Trophoblast cell (in vitro differentiated cells and primary cell): ENCODE results near the gene YIF1B.

Experiments used
- DNase-seq, 2 donors: peaks; one replicate each; pipeline ENCODE4 v3.0.0-alpha.2; 2016
- H2AFZ ChIP-seq: 2 replicates; pipeline ENCODE4 v1.6.1; 2013; ENCODE audit warnings: low read length, moderate library complexity, mild to moderate bottlenecking; ENCODE audit not compliant: insufficient read depth, poor library complexity
- H2AK5ac ChIP-seq: 2 replicates; pipeline ENCODE4 v1.6.1; 2013; ENCODE audit warnings: mild to moderate bottlenecking, low read length
- H2BK120ac ChIP-seq: 2 replicates; pipeline ENCODE4 v1.6.1; 2013; ENCODE audit warnings: low read length, mild to moderate bottlenecking, moderate library complexity; ENCODE audit not compliant: insufficient read depth, poor library complexity
- H2BK12ac ChIP-seq: 2 replicates; pipeline ENCODE4 v1.6.1; 2013; ENCODE audit warnings: mild to moderate bottlenecking, low read length, moderate library complexity
- H2BK5ac ChIP-seq: 2 replicates; pipeline ENCODE4 v1.6.1; 2013; ENCODE audit warnings: low read length, low read depth, moderate library complexity, mild to moderate bottlenecking; ENCODE audit not compliant: poor library complexity
- H3K14ac ChIP-seq: 2 replicates; pipeline ENCODE4 v1.6.1; 2013; ENCODE audit warnings: mild to moderate bottlenecking, low read length
- H3K18ac ChIP-seq: 2 replicates; pipeline ENCODE4 v1.6.1; 2013; ENCODE audit warnings: mild to moderate bottlenecking, low read length
- H3K23ac ChIP-seq: 2 replicates; pipeline ENCODE4 v1.6.1; 2013; ENCODE audit warnings: low read length
- H3K27ac ChIP-seq: 2 replicates; pipeline ENCODE4 v1.5.1; 2013; ENCODE audit warnings: low read depth, mild to moderate bottlenecking, inconsistent platforms, low read length, moderate library complexity
- H3K27me3 ChIP-seq: 2 replicates; pipeline ENCODE4 v1.6.1; 2013; ENCODE audit warnings: inconsistent platforms, mild to moderate bottlenecking, low read length, moderate library complexity; ENCODE audit not compliant: insufficient read depth
- H3K36me3 ChIP-seq, 2 experiments: 1 replicate in 1 of 2; 2 replicates in 1 of 2; pipeline ENCODE4 v1.6.1; 2013; ENCODE audit warnings: low read length in 2 of 2, mild to moderate bottlenecking in 2 of 2, moderate library complexity in 1 of 2; ENCODE audit not compliant: insufficient read depth in 2 of 2, control insufficient read depth in 1 of 2
- H3K4ac ChIP-seq: 2 replicates; pipeline ENCODE4 v1.6.1; 2013; ENCODE audit warnings: low read depth, mild to moderate bottlenecking, low read length, moderate library complexity
- H3K4me1 ChIP-seq, 2 experiments: 1 replicate in 1 of 2; 2 replicates in 1 of 2; pipeline ENCODE4 v1.6.1; 2013; ENCODE audit warnings: low read length in 2 of 2, mild to moderate bottlenecking in 2 of 2, moderate library complexity in 1 of 2; ENCODE audit not compliant: insufficient read depth in 2 of 2, control insufficient read depth in 1 of 2
- H3K4me2 ChIP-seq: 2 replicates; pipeline ENCODE4 v1.6.1; 2013; ENCODE audit warnings: inconsistent platforms, mild to moderate bottlenecking, low read length, moderate library complexity
- H3K4me3 ChIP-seq: 2 replicates; pipeline ENCODE4 v1.5.1; 2013; ENCODE audit warnings: mild to moderate bottlenecking, low read depth, low read length, inconsistent platforms
- H3K79me1 ChIP-seq: one replicate; pipeline ENCODE4 v1.6.1; 2013; ENCODE audit warnings: low read length
- H3K79me2 ChIP-seq: 2 replicates; pipeline ENCODE4 v1.6.1; 2013; ENCODE audit warnings: low read length, mild to moderate bottlenecking; ENCODE audit not compliant: control insufficient read depth, insufficient read depth, poor library complexity
- H3K9ac ChIP-seq: 2 replicates; pipeline ENCODE4 v1.6.1; 2013; ENCODE audit warnings: mild to moderate bottlenecking, low read length
- H3K9me3 ChIP-seq: 2 replicates; pipeline ENCODE4 v1.6.1; 2013; ENCODE audit warnings: low read depth, mild to moderate bottlenecking, control low read depth, inconsistent platforms, low read length; ENCODE audit not compliant: insufficient read depth
- H4K12ac ChIP-seq: 2 replicates; pipeline ENCODE4 v1.6.1; 2013; ENCODE audit warnings: low read depth, mild to moderate bottlenecking, low read length, moderate library complexity
- H4K8ac ChIP-seq: 2 replicates; pipeline ENCODE4 v1.6.1; 2013; ENCODE audit warnings: low read depth, mild to moderate bottlenecking, low read length, moderate library complexity
- H4K91ac ChIP-seq: one replicate; pipeline ENCODE4 v1.6.1; 2013; ENCODE audit warnings: low read depth, mild to moderate bottlenecking, low read length, moderate library complexity
- WGBS: extraction: QIAGEN DNeasy Blood & Tissue Kit; methylation state at CpG from one replicate; pipeline ENCODE4 v1.1.7; 2013; ENCODE audit warnings: missing lambda C conversion rate; ENCODE audit not compliant: insufficient read length, insufficient coverage; ENCODE audit errors: extremely low coverage; 5-methylcytosine and 5-hydroxymethylcytosine counted together

The YIF1B gene

GRCh38 chr19:38281811-38282566 is 33.8 kb downstream of the YIF1B start:
- peaks cover 31 to 32% of the 10 kb centered on the region in 2 experiments for H3K36me3 ChIP-seq
- H2AFZ ChIP-seq = no peak overlapping the region
- H3K4me2 ChIP-seq = no peak overlapping the region
- no peaks in the 10 kb centered on the region for H3K9me3 ChIP-seq
- H3K79me1 ChIP-seq = peaks cover 11% of the 10 kb centered on the region
- peak overlapping the region; percentile 60 for H3K4ac ChIP-seq
- H3K9ac ChIP-seq = no peak overlapping the region
- H3K4me1 ChIP-seq = peaks cover 14 to 24% of the 10 kb centered on the region in 2 experiments
- no peak overlapping the region for H2BK120ac ChIP-seq
- no peak overlapping the region for H2AK5ac ChIP-seq
- H4K8ac ChIP-seq = no peak overlapping the region
- peak overlapping the region; percentile 2 for H2BK5ac ChIP-seq
- no peak overlapping the region for H3K18ac ChIP-seq
- H3K4me3 ChIP-seq = no peak overlapping the region
- H3K23ac ChIP-seq = no peak overlapping the region
- WGBS = no CpG with 5 or more reads among the region's 7 CpGs
- no peak overlapping the region for H3K27ac ChIP-seq
- no peak overlapping the region for H4K91ac ChIP-seq
- no peak overlapping the region for H2BK12ac ChIP-seq
- no peak overlapping the region for H4K12ac ChIP-seq
- no peaks in the 10 kb centered on the region for H3K27me3 ChIP-seq
- H3K14ac ChIP-seq = no peak overlapping the region
- peaks cover 27% of the 10 kb centered on the region for H3K79me2 ChIP-seq
- no peak for DNase-seq

DNA sequence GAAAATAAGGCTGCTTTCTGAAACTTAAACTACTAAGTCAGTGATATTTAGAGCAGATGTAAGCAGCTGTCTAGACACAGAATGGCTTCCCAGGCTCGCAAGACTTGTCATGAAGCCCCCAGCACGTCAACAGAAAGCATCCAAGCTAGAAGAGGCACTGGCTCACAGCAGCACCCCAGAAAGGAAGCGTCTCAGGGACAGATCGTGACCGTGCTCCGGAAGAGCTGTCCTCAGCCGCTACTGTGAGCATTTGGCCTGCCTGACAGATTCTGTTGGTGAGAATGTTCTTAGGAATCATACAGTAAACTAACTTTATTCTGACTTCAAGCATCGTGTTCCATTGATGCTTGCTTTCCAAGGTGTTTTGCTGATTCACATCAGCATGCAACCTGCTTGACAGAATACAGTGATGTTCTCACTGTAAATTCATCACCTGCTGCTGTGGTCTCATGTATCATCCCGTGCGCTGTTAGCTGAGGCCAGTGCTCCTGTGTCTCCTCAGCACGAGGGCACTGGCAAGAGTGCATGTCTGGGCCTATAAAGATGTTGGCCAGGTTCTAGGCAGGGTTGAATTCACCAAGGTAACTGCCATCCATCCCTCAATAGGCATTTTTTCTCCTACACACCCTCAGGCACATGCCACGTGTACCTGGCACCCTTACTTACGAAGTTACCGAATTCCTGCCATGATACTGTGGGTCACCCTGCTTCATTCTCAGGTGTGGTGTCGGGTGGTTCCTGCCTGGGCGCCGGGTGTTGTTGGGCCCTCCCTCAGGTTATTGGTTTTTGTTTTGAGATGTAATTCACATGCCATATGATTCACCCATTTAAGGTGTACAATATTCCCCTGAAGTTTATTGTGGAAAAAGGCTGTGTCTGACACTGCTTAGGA is 35.5 kb downstream of the YIF1B start:
- Histone ChIP-seq H2BK12ac (peak overlapping the region; percentile 16), H4K8ac (no peak overlapping the region), H3K79me2 (peaks cover 29% of the 10 kb centered on the region), H3K79me1 (peaks cover 11% of the 10 kb centered on the region), H2AK5ac (no peak overlapping the region), H3K4me3 (no peak overlapping the region), H3K18ac (no peak overlapping the region), H2BK120ac (no peak overlapping the region), H2AFZ (no peak overlapping the region), H3K14ac (no peak overlapping the region), H2BK5ac (no peak overlapping the region), H3K23ac (no peak overlapping the region), H3K4me1 (peaks cover 16 to 29% of the 10 kb centered on the region in 2 experiments), H4K91ac (peak overlapping the region; percentile 4), H4K12ac (no peak overlapping the region), H3K27me3 (no peaks in the 10 kb centered on the region), H3K27ac (no peak overlapping the region), H3K4ac (peak overlapping the region; percentile 84), H3K4me2 (no peak overlapping the region), H3K36me3 (peaks cover 21 to 24% of the 10 kb centered on the region in 2 experiments), H3K9me3 (no peaks in the 10 kb centered on the region), H3K9ac (no peak overlapping the region)
- WGBS = no CpG with 5 or more reads among the region's 17 CpGs
- no peak for DNase-seq

GRCh38 chr19:38278751-38279150 is 37.0 kb downstream of the YIF1B start:
- H3K4me3 ChIP-seq = no peak overlapping the region
- peak overlapping the region; percentile 67 for H2BK5ac ChIP-seq
- H3K79me1 ChIP-seq = peaks cover 14% of the 10 kb centered on the region

GRCh38 chr19:38277969-38278680 is 37.6 kb downstream of the YIF1B start:
- Histone ChIP-seq H2BK5ac (peak overlapping the region; percentile 67), H2AFZ (no peak overlapping the region), H3K79me1 (peaks cover 14% of the 10 kb centered on the region), H2AK5ac (peak overlapping the region; percentile 62), H3K4me3 (no peak overlapping the region), H3K14ac (peak overlapping the region; percentile 43), H3K4me2 (peak overlapping the region; percentile 53), H2BK120ac (peak overlapping the region; percentile 79), H4K91ac (peak overlapping the region; percentile 82), H3K79me2 (peaks cover 30% of the 10 kb centered on the region), H3K4me1 (peaks cover 26 to 41% of the 10 kb centered on the region in 2 experiments), H3K27ac (peak overlapping the region; percentile 97), H4K12ac (no peak overlapping the region), H3K18ac (peak overlapping the region; percentile 48), H3K9ac (peak overlapping the region; percentile 71), H3K36me3 (peaks cover 9 to 10% of the 10 kb centered on the region in 2 experiments), H3K4ac (peak overlapping the region; percentile 29), H2BK12ac (peak overlapping the region; percentile 78), H3K27me3 (no peaks in the 10 kb centered on the region), H3K9me3 (no peaks in the 10 kb centered on the region), H3K23ac (no peak overlapping the region), H4K8ac (peak overlapping the region; percentile 44)
- DNase-seq = peak; percentile 65 to 80
- WGBS = no CpG with 5 or more reads among the region's 9 CpGs

More at GRCh38 chr19:38278751-38279150, 37.0 kb downstream of the YIF1B start:
- no peak overlapping the region for H3K4ac ChIP-seq
- peak overlapping the region; percentile 48 for H3K18ac ChIP-seq
- H3K23ac ChIP-seq = no peak overlapping the region
- H3K27ac ChIP-seq = peak overlapping the region; percentile 97
- H3K27me3 ChIP-seq = no peaks in the 10 kb centered on the region
- H2AFZ ChIP-seq = no peak overlapping the region
- H2AK5ac ChIP-seq = no peak overlapping the region
- no peaks in the 10 kb centered on the region for H3K9me3 ChIP-seq
- H2BK120ac ChIP-seq = peak overlapping the region; percentile 79
- H4K12ac ChIP-seq = no peak overlapping the region
- H3K4me2 ChIP-seq = no peak overlapping the region
- H3K4me1 ChIP-seq = peaks cover 22 to 35% of the 10 kb centered on the region in 2 experiments
- peak overlapping the region; percentile 78 for H2BK12ac ChIP-seq
- peak overlapping the region; percentile 82 for H4K91ac ChIP-seq
- no CpG with 5 or more reads among the region's 2 CpGs for WGBS
- peak overlapping the region; percentile 44 for H4K8ac ChIP-seq
- no peak for DNase-seq
- H3K79me2 ChIP-seq = peaks cover 33% of the 10 kb centered on the region
- H3K9ac ChIP-seq = no peak overlapping the region
- peaks cover 10 to 13% of the 10 kb centered on the region in 2 experiments for H3K36me3 ChIP-seq
- H3K14ac ChIP-seq = no peak overlapping the region
